AG09319 (cell line): ENCODE data around the gene CACNA1B.

Source experiments
- DNase-seq: peaks from one replicate; pipeline ENCODE4 v3.0.0-alpha.2; 2010; ENCODE audit warnings: low read depth; ENCODE audit errors: extremely low read depth
- TF ChIP-seq, protein P1 (sequence below): IDR thresholded peaks from 2 replicates; pipeline ENCODE4 v1.5.1; 2011; ENCODE audit warnings: low read depth, mild to moderate bottlenecking, inconsistent platforms, low read length, moderate library complexity

The CACNA1B gene

DNA sequence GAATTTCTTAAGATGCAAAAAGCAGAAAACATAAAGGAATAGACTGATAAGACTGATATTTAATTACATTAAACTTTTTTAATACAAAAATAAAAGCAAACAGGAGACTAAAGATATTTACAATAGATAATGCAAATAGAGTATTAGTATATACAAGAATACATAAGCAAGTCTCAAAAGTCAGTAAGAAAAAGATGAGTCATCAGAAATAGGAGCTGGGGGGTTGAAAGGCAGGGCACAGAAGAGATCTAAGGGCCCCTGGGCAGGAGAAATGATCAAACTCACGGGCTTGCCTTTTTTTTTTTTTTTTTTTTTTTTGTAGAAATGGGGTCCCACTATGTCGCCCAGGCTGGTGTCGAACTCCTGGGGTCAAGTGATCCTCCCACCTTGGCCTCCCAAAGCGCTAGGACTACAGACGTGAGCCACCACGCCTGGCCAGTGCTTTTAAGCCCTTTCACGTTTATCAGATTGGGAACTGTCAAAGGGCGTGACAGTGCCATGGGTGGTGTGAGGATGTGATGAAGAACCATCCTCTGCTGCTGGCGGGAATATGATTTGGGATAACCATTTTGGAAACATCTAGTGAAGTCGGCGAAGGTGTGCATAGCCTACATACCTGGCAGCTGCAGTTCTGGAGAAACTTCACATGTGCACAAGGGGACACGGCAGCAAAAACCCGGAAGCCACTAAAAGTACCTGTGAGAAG is 126.1 kb downstream of the CACNA1B start:
- TF ChIP-seq, protein P1, sequence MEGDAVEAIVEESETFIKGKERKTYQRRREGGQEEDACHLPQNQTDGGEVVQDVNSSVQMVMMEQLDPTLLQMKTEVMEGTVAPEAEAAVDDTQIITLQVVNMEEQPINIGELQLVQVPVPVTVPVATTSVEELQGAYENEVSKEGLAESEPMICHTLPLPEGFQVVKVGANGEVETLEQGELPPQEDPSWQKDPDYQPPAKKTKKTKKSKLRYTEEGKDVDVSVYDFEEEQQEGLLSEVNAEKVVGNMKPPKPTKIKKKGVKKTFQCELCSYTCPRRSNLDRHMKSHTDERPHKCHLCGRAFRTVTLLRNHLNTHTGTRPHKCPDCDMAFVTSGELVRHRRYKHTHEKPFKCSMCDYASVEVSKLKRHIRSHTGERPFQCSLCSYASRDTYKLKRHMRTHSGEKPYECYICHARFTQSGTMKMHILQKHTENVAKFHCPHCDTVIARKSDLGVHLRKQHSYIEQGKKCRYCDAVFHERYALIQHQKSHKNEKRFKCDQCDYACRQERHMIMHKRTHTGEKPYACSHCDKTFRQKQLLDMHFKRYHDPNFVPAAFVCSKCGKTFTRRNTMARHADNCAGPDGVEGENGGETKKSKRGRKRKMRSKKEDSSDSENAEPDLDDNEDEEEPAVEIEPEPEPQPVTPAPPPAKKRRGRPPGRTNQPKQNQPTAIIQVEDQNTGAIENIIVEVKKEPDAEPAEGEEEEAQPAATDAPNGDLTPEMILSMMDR, result no peak

DNA sequence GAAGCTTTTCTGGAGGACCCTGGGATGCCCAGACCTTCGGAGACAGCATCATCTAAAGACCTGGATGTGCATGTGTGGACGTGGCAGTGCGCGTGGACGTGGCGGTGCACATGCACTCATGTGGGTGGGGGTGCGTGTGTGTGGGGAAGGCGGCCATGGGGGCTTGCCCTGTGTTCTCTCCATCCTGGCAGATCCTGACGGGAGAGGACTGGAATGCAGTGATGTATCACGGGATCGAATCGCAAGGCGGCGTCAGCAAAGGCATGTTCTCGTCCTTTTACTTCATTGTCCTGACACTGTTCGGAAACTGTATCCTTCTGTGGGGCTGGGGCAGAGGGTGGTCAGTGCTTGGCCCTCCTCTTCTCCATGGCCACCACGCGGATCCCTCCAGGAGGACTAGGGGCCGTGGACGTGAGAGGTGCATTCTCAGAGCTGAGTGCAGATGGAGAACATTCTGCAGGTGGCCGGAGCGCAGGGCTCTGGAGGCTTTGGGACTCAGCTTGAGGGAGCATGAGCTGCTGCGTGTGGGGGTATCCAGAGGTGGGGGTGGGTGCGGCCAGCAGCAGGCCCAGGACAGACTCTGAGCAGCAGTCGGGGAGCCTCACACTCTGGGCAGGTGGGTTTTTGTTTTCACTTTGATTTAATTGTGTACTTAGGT is 129.1 kb downstream of the CACNA1B start:
- no peak for DNase-seq
- TF ChIP-seq, protein P1, result no peak

More for the DNA sequence above, 126.1 kb downstream of the CACNA1B start:
- no peak for DNase-seq

DNA sequence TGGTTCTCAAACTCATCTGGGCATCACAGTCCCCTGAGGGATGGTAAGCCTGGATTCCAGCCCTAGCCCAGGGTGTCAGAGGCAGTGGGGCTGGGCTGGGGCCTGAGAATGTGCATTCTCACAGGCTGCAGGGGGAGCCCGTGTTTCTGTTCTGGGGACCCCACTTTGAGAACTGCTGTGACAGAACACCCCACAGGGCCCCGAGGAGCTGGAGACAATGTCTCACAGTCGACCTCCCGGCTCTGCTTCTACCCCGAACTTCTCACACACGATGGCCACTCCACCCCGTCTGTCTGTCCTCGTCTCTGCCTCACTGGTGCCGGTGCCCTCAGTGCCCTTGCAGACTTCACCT is 130.0 kb downstream of the CACNA1B start:
- TF ChIP-seq, protein P1, result no peak
- no peak for DNase-seq

DNA sequence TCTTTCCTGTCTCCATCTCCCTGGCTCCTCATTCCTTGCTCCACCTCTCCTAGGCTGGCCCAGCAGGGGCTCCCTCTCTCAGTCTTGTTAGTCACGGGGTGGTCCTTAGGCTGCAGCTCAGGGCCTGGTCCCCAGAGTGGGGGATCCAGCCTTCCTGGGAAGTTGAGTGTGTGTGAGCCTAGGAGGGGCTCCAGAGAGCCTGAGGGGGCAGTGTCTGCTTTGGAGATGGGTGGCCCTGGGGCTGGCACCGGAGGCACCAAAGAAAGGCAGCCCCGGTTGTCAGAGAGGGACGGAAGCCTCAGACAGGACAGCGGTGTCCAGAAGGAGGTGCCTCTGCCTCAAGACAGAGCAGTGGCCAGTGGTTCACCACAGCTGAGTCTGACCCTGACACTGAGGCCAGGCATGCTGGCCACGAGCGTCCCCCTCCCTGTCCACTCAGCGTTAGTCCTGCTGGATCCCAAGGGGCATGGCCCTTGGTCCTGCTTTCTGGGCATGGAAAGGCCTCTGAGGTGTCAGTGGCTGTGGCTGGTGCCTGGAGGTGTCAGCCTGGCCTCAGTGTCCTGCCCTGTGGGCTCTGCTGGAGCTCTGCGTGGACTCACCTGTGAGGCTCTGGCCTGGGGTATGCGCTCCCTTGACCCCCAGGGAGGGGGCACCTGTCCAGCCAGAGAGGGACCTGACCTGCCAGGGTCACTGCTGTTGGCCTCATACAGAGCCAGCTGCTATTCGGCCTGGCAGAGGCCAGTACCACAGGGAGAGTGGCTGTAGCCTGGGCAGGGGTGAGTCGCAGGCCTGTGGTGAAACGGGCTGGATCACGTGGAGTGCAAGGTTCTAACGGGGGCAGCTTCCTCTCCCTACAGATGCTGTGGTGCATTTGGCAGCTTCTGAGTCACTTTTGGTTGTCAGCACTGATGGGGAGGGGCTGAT is 130.6 kb downstream of the CACNA1B start:
- no peak for DNase-seq
- TF ChIP-seq, protein P1, result no peak

DNA sequence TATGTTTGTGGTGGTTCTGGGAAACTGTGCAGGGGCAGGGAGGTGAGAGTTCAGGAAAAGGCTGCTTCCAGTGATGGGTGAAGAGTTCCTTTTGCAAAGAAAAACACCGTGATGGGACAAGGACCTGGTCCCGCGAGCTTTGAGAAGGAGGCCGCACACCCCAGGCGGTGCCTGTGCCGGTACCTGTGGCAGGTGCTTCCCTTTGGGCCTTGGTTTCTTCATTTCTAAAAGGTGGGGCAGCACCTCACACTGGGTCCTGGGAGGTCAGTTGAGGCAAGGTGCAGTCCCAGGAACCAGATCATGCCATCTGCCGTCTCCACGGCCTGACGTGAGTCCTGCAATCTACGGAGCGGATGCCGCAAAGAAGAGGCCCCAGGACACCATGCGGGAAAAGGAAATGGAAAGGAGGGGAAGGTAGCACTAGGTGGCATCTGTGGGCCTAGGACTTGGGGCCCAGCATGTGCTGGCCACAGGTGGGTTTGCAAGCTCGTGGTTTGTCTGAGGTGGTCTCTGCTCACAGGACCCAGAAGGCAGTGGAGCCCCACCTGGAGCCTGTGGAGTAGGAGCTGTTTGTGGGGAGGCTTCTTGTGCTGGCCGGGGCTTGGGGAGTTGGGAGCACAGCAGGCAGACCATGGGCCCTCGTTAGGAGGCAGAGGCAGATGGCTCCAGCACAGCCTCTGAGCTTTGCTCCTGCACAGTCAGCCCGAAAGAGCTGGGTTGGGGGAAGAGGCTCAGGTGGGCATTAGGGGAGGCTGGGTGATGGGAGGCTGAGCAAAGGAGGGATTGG is 131.6 kb downstream of the CACNA1B start:
- DNase-seq, result no peak

More for the DNA sequence above, 131.6 kb downstream of the CACNA1B start:
- TF ChIP-seq, protein P1, result no peak
